Fibroblast of pulmonary artery (primary cell): ENCODE results near the gene GRIN1.

Experiments used
- DNase-seq: peaks from one replicate; pipeline ENCODE4 v3.0.0-alpha.2; 2010; ENCODE audit warnings: low read depth
- H3K4me3 ChIP-seq: replicated peaks from 2 replicates; pipeline ENCODE4 v1.5.1; 2011; ENCODE audit warnings: low read depth, mild to moderate bottlenecking, control low read depth, low read length, moderate library complexity
- CTCF ChIP-seq: IDR thresholded peaks from 2 replicates; pipeline ENCODE4 v1.5.1; 2011; ENCODE audit warnings: mild to moderate bottlenecking, control low read depth, low read length, inconsistent platforms; ENCODE audit errors: missing control alignments

Gene GRIN1

GRCh38 chr9:137141976-137142936 lies 3.3 kb downstream of the GRIN1 start:
- H3K4me3 ChIP-seq = no peak overlapping the region
- DNase-seq = no peak
- no peak for TF ChIP-seq CTCF

- no peak for TF ChIP-seq CTCF
- no peak for DNase-seq
- no peak overlapping the region for H3K4me3 ChIP-seq
Observed at GRCh38 chr9:137143459-137143858, 4.5 kb downstream of the GRIN1 start.

- TF ChIP-seq CTCF = no peak
- H3K4me3 ChIP-seq = no peak overlapping the region
- no peak for DNase-seq
Observed at GRCh38 chr9:137145731-137146526, 7.0 kb downstream of the GRIN1 start.

DNA sequence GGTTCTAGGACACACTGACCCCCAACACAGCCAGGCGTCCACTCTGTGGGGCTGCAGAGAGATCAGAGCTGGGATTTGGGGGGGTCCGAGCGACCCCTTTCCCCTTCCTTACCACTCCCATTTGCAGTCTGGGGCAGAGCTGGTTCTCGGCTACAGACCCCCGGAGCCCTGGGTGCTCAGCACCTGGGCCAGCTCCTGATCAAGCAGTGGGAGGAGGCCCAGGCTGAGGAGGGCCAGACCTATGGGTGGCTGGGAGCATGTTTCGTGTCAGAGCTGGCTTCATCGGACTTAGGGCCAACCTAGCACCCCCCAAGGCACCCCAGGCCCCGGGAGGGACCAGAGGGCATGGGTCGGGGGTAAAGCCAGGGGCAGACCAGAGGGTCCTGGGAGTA lies 7.6 kb downstream of the GRIN1 start:
- no peak for DNase-seq
- no peak for TF ChIP-seq CTCF
- H3K4me3 ChIP-seq = no peak overlapping the region

DNA sequence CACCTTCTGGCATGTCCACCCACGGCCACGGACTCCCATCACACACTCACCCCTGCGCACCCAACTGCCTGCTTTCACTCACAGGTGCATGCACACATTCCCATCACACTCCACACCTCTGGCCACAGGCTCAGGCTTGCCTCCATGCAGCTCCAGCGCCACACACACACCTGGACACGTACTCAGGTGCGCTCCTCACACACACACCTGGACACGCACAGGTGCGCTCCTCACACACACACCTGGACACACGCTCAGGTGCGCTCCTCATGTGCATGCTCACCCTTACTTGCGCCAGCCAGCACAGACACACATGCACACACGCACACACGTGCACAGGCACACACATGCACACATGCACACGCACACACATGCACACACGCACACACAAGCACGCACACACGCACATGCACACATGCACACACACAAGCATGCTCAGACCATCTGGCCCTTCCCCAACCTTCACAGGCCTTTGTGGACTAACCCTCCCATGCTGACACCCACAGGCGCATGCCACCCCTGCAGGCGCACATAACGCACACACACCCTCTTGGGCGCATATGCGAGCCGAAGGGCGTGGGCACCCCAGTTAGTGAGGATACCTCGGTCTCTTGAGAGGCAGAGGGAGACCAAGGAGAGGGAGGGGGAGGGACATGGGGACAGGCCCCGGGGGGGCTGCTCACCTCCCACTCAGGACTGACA lies 8.3 kb downstream of the GRIN1 start:
- no peak for DNase-seq
- no peak for TF ChIP-seq CTCF
- no peak overlapping the region for H3K4me3 ChIP-seq

DNA sequence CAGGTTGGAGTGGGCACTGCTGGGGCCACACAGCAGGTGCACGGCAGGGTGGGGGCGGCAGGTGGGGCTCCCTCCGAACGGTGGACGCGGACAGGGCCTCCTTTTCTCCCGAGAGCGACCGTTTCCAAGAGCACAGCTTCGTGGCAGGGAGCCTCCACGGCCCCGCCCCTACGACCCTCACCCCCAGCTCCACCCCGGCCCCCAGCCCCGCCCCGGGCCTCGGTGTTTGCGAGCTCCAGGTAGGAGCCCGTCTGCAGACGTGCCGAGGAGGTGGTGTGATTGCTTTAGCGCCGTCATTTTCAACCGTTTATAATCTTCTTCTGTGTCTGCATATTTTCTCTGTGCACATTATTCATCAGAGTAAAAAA lies 8.8 kb downstream of the GRIN1 start:
- no peak overlapping the region for H3K4me3 ChIP-seq
- no peak for TF ChIP-seq CTCF
- no peak for DNase-seq
